GM12892 (cell line): ENCODE data around the gene FGF19.
"Not testable (repeated sequence)": the region's sequence is repeated elsewhere in the genome, so short reads cannot be mapped to it uniquely, and the experiment has no call there.

Experiments used
- DNase-seq: peaks from one replicate; pipeline ENCODE4 v3.0.0; 2011; ENCODE audit not compliant: insufficient read length
- FAIRE-seq: peaks from 2 replicates; lab custom pipeline; 2011; peaks lifted over from hg19 to GRCh38; lab: Jason Lieb, UNC
- POLR2A ChIP-seq: IDR thresholded peaks from 2 replicates; pipeline ENCODE4 v1.6.1; 2011; ENCODE audit warnings: low read depth, low read length, control low read depth
- POLR2AphosphoS5 ChIP-seq: IDR thresholded peaks from 2 replicates; pipeline ENCODE4 v1.6.1; 2011; ENCODE audit warnings: low read depth, low read length, control low read depth
- TAF1 ChIP-seq: IDR thresholded peaks from 2 replicates; pipeline ENCODE4 v1.6.1; 2011; ENCODE audit warnings: low read depth, mild to moderate bottlenecking, control low read depth, low read length, borderline replicate concordance

Gene FGF19

DNA sequence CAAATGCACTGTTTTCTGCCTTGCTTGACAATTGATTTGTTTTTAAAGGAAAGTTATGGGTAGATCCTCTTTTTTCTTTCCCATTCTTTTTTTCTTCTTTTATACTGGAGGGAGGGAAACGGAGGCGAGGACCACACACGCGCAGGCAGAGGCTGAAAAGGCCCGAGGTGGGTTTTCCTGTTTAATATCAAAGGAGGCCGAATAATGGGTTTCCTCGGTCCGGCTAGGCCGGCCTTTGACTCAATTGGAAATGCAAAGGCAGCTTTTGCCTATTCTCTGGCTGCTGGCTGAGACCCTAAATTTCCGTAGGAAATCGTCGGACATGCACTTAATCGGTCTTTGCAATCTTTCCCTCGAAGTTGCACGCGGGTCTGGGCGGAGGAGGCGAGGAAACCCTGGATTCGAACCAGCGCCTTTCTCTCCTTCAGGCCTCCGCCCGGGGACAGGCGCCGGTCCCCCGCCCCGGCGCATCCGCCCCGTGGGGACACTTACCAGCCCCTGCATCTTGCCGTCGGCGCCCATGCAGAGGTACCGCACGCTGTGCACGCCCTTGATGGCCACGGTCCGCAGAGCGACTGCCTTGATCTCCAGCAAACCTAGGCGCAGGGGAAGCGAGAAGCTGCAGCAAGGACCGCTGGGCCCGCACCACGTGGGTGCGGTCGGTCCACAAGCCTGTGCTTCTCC is 911 bp downstream of the FGF19 start:
- no peak for TF ChIP-seq POLR2A
- no peak for TF ChIP-seq POLR2AphosphoS5
- no peak for TF ChIP-seq TAF1
- no peak for DNase-seq
- FAIRE-seq: no peak

DNA sequence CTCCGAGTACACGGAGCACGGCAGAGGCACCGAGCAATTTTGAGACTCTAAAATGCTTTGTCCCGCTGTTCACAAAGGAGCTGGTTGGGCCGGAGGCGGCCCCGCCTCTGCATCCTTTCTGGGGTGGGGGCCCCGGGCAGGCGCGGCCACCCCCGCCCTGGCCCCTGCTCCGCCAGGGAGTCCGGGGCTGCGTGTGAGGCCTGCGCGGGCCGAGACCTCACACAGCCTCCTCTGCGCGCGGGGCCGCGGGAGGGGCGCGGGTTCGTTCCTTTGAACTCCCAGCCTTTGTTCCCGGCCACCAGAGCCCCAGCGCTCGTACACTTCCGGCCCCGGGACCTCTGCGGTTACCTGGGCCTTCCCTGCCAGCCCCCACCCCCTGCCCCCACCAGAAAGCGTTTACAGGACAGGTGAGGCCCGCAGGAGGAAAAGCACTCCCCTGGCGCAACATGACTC is 1.6 kb downstream of the FGF19 start:
- FAIRE-seq: no peak
- TF ChIP-seq POLR2AphosphoS5 (no peak), TAF1 (no peak), POLR2A (no peak)
- DNase-seq: no peak

GRCh38 chr11:69700278-69701140 is 3.3 kb downstream of the FGF19 start:
- DNase-seq (no peak), FAIRE-seq (no peak)
- TF ChIP-seq POLR2AphosphoS5 (no peak), POLR2A (no peak), TAF1 (no peak)

DNA sequence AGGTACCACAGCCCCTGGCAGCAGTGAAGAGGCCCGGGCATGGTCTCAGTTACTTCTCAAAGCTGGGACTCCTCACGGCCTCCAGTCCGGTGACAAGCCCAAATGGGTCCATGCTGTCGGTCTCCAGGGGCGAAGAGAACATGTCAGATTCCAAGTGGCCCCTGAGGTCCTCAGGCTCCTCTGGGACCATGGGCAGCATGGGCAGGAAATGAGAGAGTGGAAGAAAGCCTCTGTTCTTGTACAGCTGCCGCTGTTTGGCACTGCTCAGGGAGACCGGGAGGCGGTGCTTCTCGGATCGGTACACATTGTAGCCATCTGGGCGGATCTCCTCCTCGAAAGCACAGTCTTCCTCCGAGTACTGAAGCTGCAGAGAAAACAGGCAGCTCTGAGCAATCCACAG is 4.6 kb downstream of the FGF19 start:
- FAIRE-seq: no peak
- no peak for DNase-seq
- TF ChIP-seq POLR2AphosphoS5 (no peak), TAF1 (no peak)

DNA sequence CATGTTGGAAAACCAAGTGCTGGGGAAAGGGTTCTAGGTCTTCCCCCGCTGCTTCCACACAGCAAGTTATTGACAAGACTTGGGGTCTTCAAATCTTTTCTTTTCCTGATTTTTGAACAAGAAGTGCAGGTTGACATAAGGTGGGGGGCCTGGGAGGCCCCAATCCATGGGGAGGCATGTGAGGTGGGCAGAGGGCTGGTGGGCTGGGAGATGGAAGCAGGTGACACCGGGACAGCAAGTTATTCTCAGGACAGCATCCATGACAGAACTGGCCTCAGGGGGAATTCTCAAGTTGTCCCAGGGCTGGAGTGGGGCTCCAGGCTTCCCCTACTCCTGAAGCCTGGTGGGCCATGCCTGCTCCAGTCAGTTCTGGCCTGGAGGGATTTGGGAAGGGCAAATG is 5.5 kb downstream of the FGF19 start:
- FAIRE-seq (no peak), DNase-seq (no peak)
- no peak for TF ChIP-seq TAF1
- no peak for TF ChIP-seq POLR2AphosphoS5
- no peak for TF ChIP-seq POLR2A

DNA sequence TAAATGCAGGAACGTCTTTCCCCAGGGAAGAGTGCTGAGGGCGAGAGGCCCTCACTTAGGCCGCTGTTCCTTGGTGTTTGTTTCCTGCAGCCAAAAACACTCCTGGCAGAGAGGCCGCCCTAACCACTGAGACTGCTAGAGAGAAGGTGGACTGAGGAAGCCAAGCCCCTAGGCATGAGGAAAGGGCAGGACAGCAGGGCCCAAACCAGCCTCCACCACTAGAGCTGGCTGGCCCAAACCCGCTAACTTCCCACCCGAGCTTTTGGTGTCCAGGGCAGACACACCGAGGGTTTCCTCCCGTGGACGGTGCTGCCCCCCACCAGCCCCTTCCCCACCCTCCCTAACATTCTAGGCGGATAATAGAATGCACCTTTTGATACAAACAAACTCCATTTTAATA is 6.0 kb downstream of the FGF19 start:
- DNase-seq: no peak
- no peak for FAIRE-seq
- TF ChIP-seq TAF1: no peak
- no peak for TF ChIP-seq POLR2AphosphoS5

DNA sequence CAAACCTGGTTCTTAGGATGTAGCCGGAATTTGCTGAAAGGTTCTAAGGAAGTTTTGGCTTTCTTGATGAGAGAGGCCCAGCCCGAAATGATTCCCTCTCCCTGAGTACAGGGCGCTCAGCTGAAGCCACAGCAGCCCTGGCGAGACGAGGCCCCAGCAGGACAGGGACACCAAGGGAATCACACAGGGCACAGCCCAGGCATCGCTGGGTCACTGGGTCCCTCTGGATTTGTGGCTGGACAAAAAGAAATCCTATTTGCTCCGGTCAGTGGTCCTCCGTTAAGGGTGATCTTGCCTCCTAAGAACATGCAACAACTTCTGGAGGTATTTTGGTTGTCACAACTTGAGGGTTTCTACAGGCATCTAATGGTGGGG is 6.4 kb downstream of the FGF19 start:
- no peak for TF ChIP-seq TAF1
- TF ChIP-seq POLR2A: no peak
- no peak for TF ChIP-seq POLR2AphosphoS5
- FAIRE-seq (no peak), DNase-seq (no peak)

DNA sequence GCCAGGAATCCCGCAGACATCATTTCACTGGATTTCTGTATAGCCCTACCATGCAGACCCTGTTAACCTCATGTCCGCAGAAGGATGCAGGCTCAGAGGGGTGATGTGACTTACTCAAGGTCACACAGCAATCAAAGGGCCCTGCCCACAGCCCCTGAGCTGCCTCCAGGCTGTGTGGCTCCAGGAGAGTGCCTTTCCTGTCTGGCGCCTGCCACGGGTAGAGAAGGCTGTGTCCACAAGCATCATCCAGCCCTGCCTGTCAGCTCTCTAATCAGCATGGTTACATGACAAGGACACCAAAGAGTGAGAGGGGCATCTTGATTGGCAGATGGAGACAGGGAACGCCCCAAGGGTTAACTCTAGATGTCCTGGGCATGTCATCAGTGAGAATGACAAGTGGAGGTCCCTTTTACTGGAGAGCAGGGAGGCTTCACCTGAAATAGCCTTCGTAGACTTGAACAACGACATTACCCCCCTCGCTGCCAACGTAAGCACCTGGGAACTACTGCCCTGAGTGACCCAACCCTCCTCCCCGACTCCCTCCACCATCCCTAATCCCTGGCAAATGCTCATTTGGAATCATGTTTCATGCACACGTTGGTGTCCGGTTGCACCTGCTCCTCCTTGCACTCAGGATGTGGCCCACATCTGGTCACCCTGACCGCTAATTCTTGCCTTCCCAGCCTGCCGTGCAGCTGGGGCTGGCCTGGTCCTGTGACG is 6.9 kb downstream of the FGF19 start:
- TF ChIP-seq POLR2A (no peak), POLR2AphosphoS5 (no peak), TAF1 (no peak)
- FAIRE-seq: no peak
- no peak for DNase-seq

GRCh38 chr11:69695995-69696394 is 7.8 kb downstream of the FGF19 start:
- not testable (repeated sequence) for FAIRE-seq, DNase-seq

DNA sequence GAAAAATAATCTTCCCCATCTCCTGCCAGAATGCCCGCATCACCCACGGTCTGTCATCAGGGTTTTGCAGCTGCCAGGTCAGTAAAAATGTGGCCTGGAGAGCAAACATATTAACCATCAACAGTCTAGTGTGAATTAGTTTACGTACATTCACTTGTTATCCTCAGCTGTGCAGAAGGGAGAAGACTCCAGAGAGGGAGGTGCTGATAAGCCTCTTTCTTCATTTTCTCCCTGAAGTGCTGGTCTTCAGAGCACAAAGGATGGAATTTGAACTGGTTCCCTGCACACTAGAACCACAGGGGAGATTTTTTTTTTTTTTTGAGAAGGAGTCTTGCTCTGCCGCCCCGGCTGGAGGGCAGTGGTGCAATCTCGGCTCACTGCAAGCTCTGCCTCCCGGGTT is 8.2 kb downstream of the FGF19 start:
- TF ChIP-seq TAF1 (no peak), POLR2AphosphoS5 (no peak), POLR2A (no peak)
- DNase-seq: no peak
- FAIRE-seq: no peak

GRCh38 chr11:69694781-69695180 is 9.0 kb downstream of the FGF19 start:
- no peak for TF ChIP-seq TAF1
- TF ChIP-seq POLR2AphosphoS5: no peak
- no peak for TF ChIP-seq POLR2A
- FAIRE-seq (no peak), DNase-seq (no peak)

- no peak for FAIRE-seq
- no peak for TF ChIP-seq POLR2AphosphoS5
- no peak for TF ChIP-seq POLR2A
- no peak for TF ChIP-seq TAF1
Observed at GRCh38 chr11:69692422-69692821, 11.4 kb downstream of the FGF19 start.

More at GRCh38 chr11:69692422-69692821, 11.4 kb downstream of the FGF19 start:
- no peak for DNase-seq
